ENCODE measurements around the gene RHBDD1. TPM values are rescaled to one million over a fixed set of nuclear protein-coding genes. Genes with fewer than 3 reads are reported as not detected.

Gene RHBDD1
- total and polyA plus RNA-seq, 4 donors = 4.8 to 66.4 (median 24.7) TPM

- no peak for TF ChIP-seq CTCF (IDR thresholded peaks at IDR 0.05; ENCODE audit: control extremely low read depth, extremely low read depth)
- ATAC-seq (ENCODE audit: insufficient read depth, low FRiP score) (no peak), DNase-seq (no peak)
- Histone ChIP-seq H3K9ac (ENCODE audit: insufficient read depth in 1 of 2, low read length in 2 of 2) (no peak overlapping the region), H3K9me3 (ENCODE audit: control insufficient read depth in 4 of 4, insufficient read depth in 3 of 4, low read length in 3 of 4) (no peaks in the 10 kb centered on the region), H3K27me3 (ENCODE audit: control insufficient read depth in 3 of 3, insufficient read depth in 3 of 3, low read length in 2 of 3) (no peaks in the 10 kb centered on the region), H3K36me3 (ENCODE audit: control insufficient read depth in 4 of 4, insufficient read depth in 4 of 4, low read length in 4 of 4) (no peaks in the 10 kb centered on the region), H3K27ac (ENCODE audit: low read depth in 1 of 2, low read length in 1 of 2) (no peak overlapping the region), H3K4me1 (ENCODE audit: control insufficient read depth in 5 of 5, insufficient read depth in 5 of 5, low read length in 5 of 5) (peaks cover 0 to 15% (median 11%) of the 10 kb centered on the region in 5 donors), H3K4me3 (no peak overlapping the region)
- 53 to 70% methylated on average over 5 of the region's 5 CpGs for WGBS, 2 donors
These were observed 149.7 kb downstream of the RHBDD1 start for GRCh38 chr2:226985583-226985946.

GRCh38 chr2:226991663-226992062, 155.8 kb downstream of the RHBDD1 start:
- Histone ChIP-seq H3K9ac (ENCODE audit: insufficient read depth in 1 of 2, low read length in 2 of 2) (no peak overlapping the region), H3K27me3 (ENCODE audit: control insufficient read depth in 3 of 3, insufficient read depth in 3 of 3, low read length in 2 of 3) (no peaks in the 10 kb centered on the region), H3K4me3 (no peak overlapping the region), H3K36me3 (ENCODE audit: control insufficient read depth in 4 of 4, insufficient read depth in 4 of 4, low read length in 4 of 4) (peaks cover 0 to 4% (median 1%) of the 10 kb centered on the region in 4 donors), H3K9me3 (ENCODE audit: control insufficient read depth in 4 of 4, insufficient read depth in 3 of 4, low read length in 3 of 4) (no peaks in the 10 kb centered on the region), H3K27ac (ENCODE audit: low read depth in 1 of 2, low read length in 1 of 2) (no peak overlapping the region), H3K4me1 (ENCODE audit: control insufficient read depth in 5 of 5, insufficient read depth in 5 of 5, low read length in 5 of 5) (peaks cover 0 to 2% (median 0%) of the 10 kb centered on the region in 5 donors)
- ATAC-seq (ENCODE audit: insufficient read depth, low FRiP score) (no peak), DNase-seq (no peak)
- 87 to 93% methylated on average over 2 of the region's 2 CpGs for WGBS, 2 donors
- no peak for TF ChIP-seq CTCF (IDR thresholded peaks at IDR 0.05; ENCODE audit: control extremely low read depth, extremely low read depth)

GRCh38 chr2:226993171-226993570, 157.3 kb downstream of the RHBDD1 start:
- no peak overlapping the region for H3K4me3 ChIP-seq
- no peak for TF ChIP-seq CTCF (IDR thresholded peaks at IDR 0.05; ENCODE audit: control extremely low read depth, extremely low read depth)
- no peak overlapping the region for H3K9ac ChIP-seq (ENCODE audit: insufficient read depth in 1 of 2, low read length in 2 of 2)
- DNase-seq (no peak), ATAC-seq (ENCODE audit: insufficient read depth, low FRiP score) (no peak)
- 84 to 85% methylated on average over 4 of the region's 4 CpGs for WGBS, 2 donors
- H3K36me3 ChIP-seq (ENCODE audit: control insufficient read depth in 4 of 4, insufficient read depth in 4 of 4, low read length in 4 of 4) = peaks cover 0 to 6% (median 1%) of the 10 kb centered on the region in 4 donors
- H3K27ac ChIP-seq (ENCODE audit: low read depth in 1 of 2, low read length in 1 of 2) = no peak overlapping the region
- peaks cover 0 to 2% (median 0%) of the 10 kb centered on the region in 5 donors for H3K4me1 ChIP-seq (ENCODE audit: control insufficient read depth in 5 of 5, insufficient read depth in 5 of 5, low read length in 5 of 5)
- no peaks in the 10 kb centered on the region for H3K9me3 ChIP-seq (ENCODE audit: control insufficient read depth in 4 of 4, insufficient read depth in 3 of 4, low read length in 3 of 4)
- H3K27me3 ChIP-seq (ENCODE audit: control insufficient read depth in 3 of 3, insufficient read depth in 3 of 3, low read length in 2 of 3) = no peaks in the 10 kb centered on the region

DNA sequence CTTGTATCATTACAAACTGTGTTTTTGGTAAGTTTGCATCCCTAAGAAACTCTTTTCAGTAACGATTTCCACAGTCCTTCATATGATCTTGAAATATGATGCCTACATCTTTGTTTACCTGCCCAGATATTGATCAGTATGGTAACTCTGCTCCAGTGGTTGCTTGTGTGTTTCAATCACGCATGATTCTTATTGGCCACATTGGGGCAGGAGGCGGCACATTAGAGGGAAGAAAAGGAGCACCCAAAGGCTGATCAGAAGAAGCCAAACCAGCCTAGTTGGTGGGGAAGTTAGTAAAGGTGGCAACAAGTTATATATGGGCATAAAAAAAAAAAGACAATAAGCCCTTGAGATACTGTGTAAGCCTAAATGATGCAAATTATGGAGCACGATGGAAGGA, 158.9 kb downstream of the RHBDD1 start:
- Histone ChIP-seq H3K27me3 (ENCODE audit: control insufficient read depth in 3 of 3, insufficient read depth in 3 of 3, low read length in 2 of 3) (no peaks in the 10 kb centered on the region), H3K9ac (ENCODE audit: insufficient read depth in 1 of 2, low read length in 2 of 2) (no peak overlapping the region), H3K9me3 (ENCODE audit: control insufficient read depth in 4 of 4, insufficient read depth in 3 of 4, low read length in 3 of 4) (no peaks in the 10 kb centered on the region), H3K4me3 (no peak overlapping the region), H3K27ac (ENCODE audit: low read depth in 1 of 2, low read length in 1 of 2) (no peak overlapping the region), H3K4me1 (ENCODE audit: control insufficient read depth in 5 of 5, insufficient read depth in 5 of 5, low read length in 5 of 5) (peaks cover 0 to 2% (median 0%) of the 10 kb centered on the region in 5 donors), H3K36me3 (ENCODE audit: control insufficient read depth in 4 of 4, insufficient read depth in 4 of 4, low read length in 4 of 4) (peaks cover 0 to 11% (median 1%) of the 10 kb centered on the region in 4 donors)
- ATAC-seq (ENCODE audit: insufficient read depth, low FRiP score) (no peak), DNase-seq (no peak)
- 93 to 94% methylated on average over 4 of the region's 4 CpGs for WGBS, 2 donors
- no peak for TF ChIP-seq CTCF (IDR thresholded peaks at IDR 0.05; ENCODE audit: control extremely low read depth, extremely low read depth)

Data from lung (tissue), 12 donors.